GM23248 (cell line): ENCODE measurements around the gene EPHA5. TPM values are rescaled to one million over a fixed set of nuclear protein-coding genes. Genes with fewer than 3 reads are reported as not detected.

Experiments used
- DNase-seq: peaks from one replicate; pipeline ENCODE4 v3.0.0-alpha.2; 2015
- H2AFZ ChIP-seq: fragments of 200-600 bp; sonication (generic); 2 replicates; pipeline ENCODE4 v1.6.1; 2016; ENCODE audit warnings: antibody characterized with exemption
- H3F3A ChIP-seq: fragments of 200-600 bp; sonication (generic); 2 replicates; pipeline ENCODE4 v1.6.1; 2016; ENCODE audit warnings: mild to moderate bottlenecking, antibody characterized with exemption, mixed run types; ENCODE audit not compliant: insufficient read depth
- H3K27ac ChIP-seq: fragments of 200-600 bp; sonication (generic); 2 replicates; pipeline ENCODE4 v1.5.1; 2016; ENCODE audit warnings: mild to moderate bottlenecking
- H3K27me3 ChIP-seq: fragments of 200-600 bp; sonication (generic); replicated peaks from 2 replicates; pipeline ENCODE4 v1.6.1; 2016; ENCODE audit warnings: mild to moderate bottlenecking; ENCODE audit not compliant: insufficient read depth
- H3K36me3 ChIP-seq: fragments of 200-600 bp; sonication (generic); 2 replicates; pipeline ENCODE4 v1.6.1; 2016; ENCODE audit warnings: low read depth, mild to moderate bottlenecking
- H3K4me1 ChIP-seq: fragments of 200-600 bp; sonication (generic); 2 replicates; pipeline ENCODE4 v1.6.1; 2016; ENCODE audit warnings: mild to moderate bottlenecking; ENCODE audit not compliant: insufficient read depth
- H3K4me2 ChIP-seq: fragments of 200-600 bp; sonication (generic); one replicate; pipeline ENCODE4 v1.6.1; 2016; ENCODE audit warnings: mild to moderate bottlenecking; ENCODE audit not compliant: unreplicated experiment
- H3K4me3 ChIP-seq: fragments of 200-600 bp; sonication (generic); 2 replicates; pipeline ENCODE4 v1.5.1; 2016; ENCODE audit warnings: mild to moderate bottlenecking
- H3K79me2 ChIP-seq: fragments of 200-600 bp; sonication (generic); 2 replicates; pipeline ENCODE4 v1.6.1; 2016; ENCODE audit warnings: mild to moderate bottlenecking; ENCODE audit not compliant: insufficient read depth
- H3K9ac ChIP-seq: fragments of 200-600 bp; sonication (generic); 2 replicates; pipeline ENCODE4 v1.6.1; 2016; ENCODE audit warnings: mild to moderate bottlenecking
- H3K9me2 ChIP-seq: fragments of 200-600 bp; sonication (generic); 2 replicates; pipeline ENCODE4 v1.6.1; 2016; ENCODE audit warnings: mixed run types, mild to moderate bottlenecking, moderate library complexity; ENCODE audit not compliant: insufficient read depth
- H3K9me3 ChIP-seq: fragments of 200-600 bp; sonication (generic); one replicate; pipeline ENCODE4 v1.6.1; 2017; ENCODE audit warnings: low read depth
- H4K20me1 ChIP-seq: fragments of 200-600 bp; sonication (generic); 2 replicates; pipeline ENCODE4 v1.6.0; 2016; ENCODE audit not compliant: insufficient read depth
- EZH2 ChIP-seq: fragments of 200-600 bp; sonication (generic); IDR thresholded peaks from 2 replicates; pipeline ENCODE4 v1.6.1; 2018; ENCODE audit warnings: antibody characterized with exemption, mild to moderate bottlenecking; ENCODE audit not compliant: insufficient read depth, poor library complexity, severe bottlenecking
- EZH2phosphoT487 ChIP-seq: fragments of 200-600 bp; sonication (generic); IDR thresholded peaks from 2 replicates; pipeline ENCODE4 v1.6.1; 2018; ENCODE audit warnings: antibody characterized with exemption, moderate library complexity, mild to moderate bottlenecking, low read depth; ENCODE audit not compliant: insufficient read depth
- WGBS, 2 experiments: methylation state at CpG; one replicate each; pipeline ENCODE4 v1.1.6; 2015 to 2017; ENCODE audit warnings: low lambda C conversion rate in 2 of 2, low coverage in 1 of 2; ENCODE audit errors: missing lambda C conversion rate in 2 of 2; 5-methylcytosine and 5-hydroxymethylcytosine counted together
- in situ Hi-C: fragments of 300-500 bp; cut with MboI; formaldehyde crosslinking; loops from 2 replicates; pipeline ENCODE4 v1.15.0; 2020
- polyA plus RNA-seq: library from polyadenylated mRNA; unstranded; fragments of >200 nt; fragmentation: Nextera tagmentation; extraction: Ambion mirVana; gene quantifications from 2 replicates; pipeline ENCODE4 v1.2.1, GENCODE V29; 2016
- total RNA-seq: library from RNA; depleted of rRNA; stranded (reverse); fragments of >200 nt; shearing (Covaris generic); gene quantifications from 2 replicates; pipeline ENCODE4 v1.2.3, GENCODE V29; 2014

Gene EPHA5
- total and polyA plus RNA-seq, 2 experiments from 2014 or later = not detected

GRCh38 chr4:65422109-65422508 is 248.2 kb downstream of the EPHA5 start:
- in situ Hi-C loops = no loop called here
- H2AFZ ChIP-seq = no peak overlapping the region
- no peak for DNase-seq
- no peak overlapping the region for H3K4me3 ChIP-seq
- H3K4me2 ChIP-seq = no peak overlapping the region
- H4K20me1 ChIP-seq = no peaks in the 10 kb centered on the region
- no peaks in the 10 kb centered on the region for H3K27me3 ChIP-seq
- no peak for TF ChIP-seq EZH2phosphoT487
- TF ChIP-seq EZH2 = no peak
- H3F3A ChIP-seq = no peaks in the 10 kb centered on the region
- H3K9me2 ChIP-seq = no peaks in the 10 kb centered on the region
- H3K27ac ChIP-seq = no peak overlapping the region
- no peaks in the 10 kb centered on the region for H3K9me3 ChIP-seq
- H3K9ac ChIP-seq = no peak overlapping the region
- 28 to 38% methylated on average over 1 of the region's 1 CpG for WGBS, 2 experiments
- no peaks in the 10 kb centered on the region for H3K36me3 ChIP-seq
- no peaks in the 10 kb centered on the region for H3K4me1 ChIP-seq
- H3K79me2 ChIP-seq = no peaks in the 10 kb centered on the region

GRCh38 chr4:65420036-65420435 is 250.3 kb downstream of the EPHA5 start:
- Histone ChIP-seq H3K4me3 (no peak overlapping the region), H3K27me3 (no peaks in the 10 kb centered on the region), H3K9ac (no peak overlapping the region), H3K36me3 (no peaks in the 10 kb centered on the region), H3K79me2 (no peaks in the 10 kb centered on the region), H3K4me2 (no peak overlapping the region), H3K4me1 (no peaks in the 10 kb centered on the region), H3K9me2 (no peaks in the 10 kb centered on the region; the same call in 1 of the 2 replicates), H3K9me3 (no peaks in the 10 kb centered on the region), H4K20me1 (no peaks in the 10 kb centered on the region), H3K27ac (no peak overlapping the region), H2AFZ (no peak overlapping the region), H3F3A (no peaks in the 10 kb centered on the region)
- in situ Hi-C loops = no loop called here
- DNase-seq = no peak
- no peak for TF ChIP-seq EZH2phosphoT487
- TF ChIP-seq EZH2 = no peak

- Histone ChIP-seq H3F3A (no peaks in the 10 kb centered on the region), H4K20me1 (no peaks in the 10 kb centered on the region), H3K9me3 (no peaks in the 10 kb centered on the region), H3K79me2 (no peaks in the 10 kb centered on the region), H3K4me2 (no peak overlapping the region), H3K4me1 (no peaks in the 10 kb centered on the region), H3K4me3 (no peak overlapping the region), H3K36me3 (no peaks in the 10 kb centered on the region), H2AFZ (no peak overlapping the region), H3K27ac (no peak overlapping the region), H3K9ac (no peak overlapping the region), H3K9me2 (no peaks in the 10 kb centered on the region; the same call in 1 of the 2 replicates), H3K27me3 (no peaks in the 10 kb centered on the region)
- in situ Hi-C loops = no loop called here
- DNase-seq = no peak
- TF ChIP-seq EZH2 (no peak), EZH2phosphoT487 (no peak)
- WGBS, 2 experiments = 16 to 20% methylated on average over 3 of the region's 3 CpGs
These were observed 253.4 kb downstream of the EPHA5 start for GRCh38 chr4:65416891-65417290.

- no peak overlapping the region for H3K4me3 ChIP-seq
- H3K9ac ChIP-seq = no peak overlapping the region
- no peak overlapping the region for H3K27ac ChIP-seq
- H3K79me2 ChIP-seq = no peaks in the 10 kb centered on the region
- H4K20me1 ChIP-seq = no peaks in the 10 kb centered on the region
- H3K27me3 ChIP-seq = no peaks in the 10 kb centered on the region
- H3F3A ChIP-seq = no peaks in the 10 kb centered on the region
- H3K9me2 ChIP-seq = no peaks in the 10 kb centered on the region
- no peaks in the 10 kb centered on the region for H3K9me3 ChIP-seq
- no peak overlapping the region for H2AFZ ChIP-seq
- in situ Hi-C loops = no loop called here
- no peaks in the 10 kb centered on the region for H3K36me3 ChIP-seq
- DNase-seq = no peak
- WGBS, 2 experiments = 36 to 44% methylated on average over 4 of the region's 4 CpGs
- no peaks in the 10 kb centered on the region for H3K4me1 ChIP-seq
- TF ChIP-seq EZH2phosphoT487 (no peak), EZH2 (no peak)
- H3K4me2 ChIP-seq = no peak overlapping the region
These were observed 262.8 kb downstream of the EPHA5 start for GRCh38 chr4:65407483-65407882.

- H3K9ac ChIP-seq = no peak overlapping the region
- H3F3A ChIP-seq = no peaks in the 10 kb centered on the region
- in situ Hi-C loops = no loop called here
- no peaks in the 10 kb centered on the region for H3K79me2 ChIP-seq
- no peaks in the 10 kb centered on the region for H3K27me3 ChIP-seq
- no peak for DNase-seq
- H3K9me2 ChIP-seq = no peaks in the 10 kb centered on the region
- no peak overlapping the region for H3K27ac ChIP-seq
- H3K4me3 ChIP-seq = no peak overlapping the region
- no peaks in the 10 kb centered on the region for H3K9me3 ChIP-seq
- no peaks in the 10 kb centered on the region for H3K36me3 ChIP-seq
- H4K20me1 ChIP-seq = no peaks in the 10 kb centered on the region
- TF ChIP-seq EZH2 = no peak
- TF ChIP-seq EZH2phosphoT487 = no peak
- no peaks in the 10 kb centered on the region for H3K4me1 ChIP-seq
- H3K4me2 ChIP-seq = no peak overlapping the region
- H2AFZ ChIP-seq = no peak overlapping the region
These were observed 269.2 kb downstream of the EPHA5 start for GRCh38 chr4:65401083-65401482.
